ENCODE results near the gene SLC19A1. TPM values are rescaled to one million over a fixed set of nuclear protein-coding genes. Genes with fewer than 3 reads are reported as not detected.

The SLC19A1 gene
- total and polyA plus RNA-seq, 2 donors (not counting 1 experiment from before 2014, with no cell fraction given) = 1.7 to 2.1 TPM

- no peaks in the 10 kb centered on the region for H3K79me2 ChIP-seq (ENCODE audit: control insufficient read depth, insufficient read depth, low read length)
- no peak overlapping the region for H2AFZ ChIP-seq (ENCODE audit: low read length)
Observed at GRCh38 chr21:45454926-45455673, 87.1 kb downstream of the SLC19A1 start.

DNA sequence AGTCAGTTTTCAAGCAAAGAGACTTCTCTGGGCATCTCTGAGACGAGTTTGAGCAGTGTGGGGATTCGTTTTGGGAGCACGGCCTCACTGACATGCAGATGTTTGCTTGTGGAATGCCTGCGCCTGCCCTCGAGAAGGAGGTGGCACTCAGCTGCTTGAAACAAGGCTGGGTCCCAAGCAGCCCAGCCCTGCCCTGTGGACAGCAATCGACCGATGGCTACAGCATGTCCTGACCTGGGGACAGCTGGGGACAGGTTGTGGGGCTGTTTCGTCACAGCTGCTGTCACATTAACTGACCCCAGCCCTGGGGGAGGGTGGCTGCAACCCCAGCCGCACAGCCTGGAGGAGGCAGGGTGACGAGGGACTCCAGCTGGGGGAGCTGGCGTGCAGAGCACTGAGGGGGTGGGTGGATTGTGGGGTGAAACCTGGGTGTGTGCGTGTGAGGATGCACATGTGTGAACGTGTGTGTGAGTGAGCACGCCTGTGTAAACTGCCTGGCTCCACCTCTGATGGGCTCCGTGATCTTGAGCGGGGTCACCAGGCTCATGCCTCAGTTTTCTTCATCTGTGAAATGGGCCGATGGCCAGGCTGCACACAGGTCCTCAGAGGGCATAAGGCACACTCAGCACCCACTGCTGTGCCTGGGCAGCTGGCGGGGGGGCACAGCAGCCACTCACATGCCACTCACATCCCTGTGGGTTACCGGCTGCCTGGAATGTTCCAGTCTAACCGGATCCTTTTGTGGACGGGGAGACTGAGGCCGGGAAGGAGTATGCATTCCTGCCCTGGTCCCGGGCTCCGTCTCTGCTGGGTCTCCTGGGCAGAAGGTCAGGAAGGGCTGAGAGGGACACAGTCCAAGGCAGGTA, 87.9 kb downstream of the SLC19A1 start:
- Histone ChIP-seq H3K4me3 (replicated peaks in 1 of 4; ENCODE audit: control extremely low read depth in 1 of 4, insufficient read depth in 1 of 4, low read depth in 3 of 4, low read length in 4 of 4) (peak overlapping the region in 1 of 4 experiments; percentile 52), H3K9me3 (ENCODE audit: control insufficient read depth, insufficient read depth, low read depth, low read length) (no peaks in the 10 kb centered on the region), H3K27me3 (ENCODE audit: control insufficient read depth, insufficient read depth, low read length) (no peaks in the 10 kb centered on the region), H4K20me1 (ENCODE audit: control insufficient read depth, extremely low read depth, insufficient read depth, low read length) (no peaks in the 10 kb centered on the region), H3K4me2 (ENCODE audit: extremely low read depth, insufficient read depth, low read length) (peak overlapping the region; percentile 92), H3K79me2 (ENCODE audit: control insufficient read depth, insufficient read depth, low read length) (no peaks in the 10 kb centered on the region), H3K9ac (ENCODE audit: insufficient read depth, low read length) (peak overlapping the region; percentile 31), H2AFZ (ENCODE audit: low read length) (no peak overlapping the region), H3K36me3 (ENCODE audit: control insufficient read depth, insufficient read depth, low read length) (no peaks in the 10 kb centered on the region), H3K4me1 (ENCODE audit: control insufficient read depth, extremely low read depth, insufficient read depth, low read length) (peaks cover 27% of the 10 kb centered on the region), H3K27ac (ENCODE audit: insufficient read depth, low read length) (peak overlapping the region; percentile 47)
- TF ChIP-seq, protein P1, sequence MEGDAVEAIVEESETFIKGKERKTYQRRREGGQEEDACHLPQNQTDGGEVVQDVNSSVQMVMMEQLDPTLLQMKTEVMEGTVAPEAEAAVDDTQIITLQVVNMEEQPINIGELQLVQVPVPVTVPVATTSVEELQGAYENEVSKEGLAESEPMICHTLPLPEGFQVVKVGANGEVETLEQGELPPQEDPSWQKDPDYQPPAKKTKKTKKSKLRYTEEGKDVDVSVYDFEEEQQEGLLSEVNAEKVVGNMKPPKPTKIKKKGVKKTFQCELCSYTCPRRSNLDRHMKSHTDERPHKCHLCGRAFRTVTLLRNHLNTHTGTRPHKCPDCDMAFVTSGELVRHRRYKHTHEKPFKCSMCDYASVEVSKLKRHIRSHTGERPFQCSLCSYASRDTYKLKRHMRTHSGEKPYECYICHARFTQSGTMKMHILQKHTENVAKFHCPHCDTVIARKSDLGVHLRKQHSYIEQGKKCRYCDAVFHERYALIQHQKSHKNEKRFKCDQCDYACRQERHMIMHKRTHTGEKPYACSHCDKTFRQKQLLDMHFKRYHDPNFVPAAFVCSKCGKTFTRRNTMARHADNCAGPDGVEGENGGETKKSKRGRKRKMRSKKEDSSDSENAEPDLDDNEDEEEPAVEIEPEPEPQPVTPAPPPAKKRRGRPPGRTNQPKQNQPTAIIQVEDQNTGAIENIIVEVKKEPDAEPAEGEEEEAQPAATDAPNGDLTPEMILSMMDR (conservative IDR thresholded peaks at IDR 0.05 in 1 of 2, IDR thresholded peaks at IDR 0.05 in 1 of 2; ENCODE audit: low read depth in 1 of 2, low read length in 2 of 2) = no peak
- no peak for TF ChIP-seq EZH2 (IDR thresholded peaks at IDR 0.05; ENCODE audit: low read length, missing control alignments)
- DNase-seq (ENCODE audit: low read depth in 2 of 2) = peak in 1 of 2 donors; percentile 46

More at GRCh38 chr21:45454926-45455673, 87.1 kb downstream of the SLC19A1 start:
- H3K9ac ChIP-seq (ENCODE audit: insufficient read depth, low read length) = peak overlapping the region; percentile 55
- peak overlapping the region; percentile 44 for H3K27ac ChIP-seq (ENCODE audit: insufficient read depth, low read length)
- no peaks in the 10 kb centered on the region for H3K27me3 ChIP-seq (ENCODE audit: control insufficient read depth, insufficient read depth, low read length)
- H4K20me1 ChIP-seq (ENCODE audit: control insufficient read depth, extremely low read depth, insufficient read depth, low read length) = no peaks in the 10 kb centered on the region
- peak; percentile 55 to 61 for DNase-seq (ENCODE audit: low read depth in 2 of 2)
- H3K4me3 ChIP-seq (replicated peaks in 1 of 4; ENCODE audit: control extremely low read depth in 1 of 4, insufficient read depth in 1 of 4, low read depth in 3 of 4, low read length in 4 of 4) = peak overlapping the region; percentile 27 to 52 (median 34)
- H3K9me3 ChIP-seq (ENCODE audit: control insufficient read depth, insufficient read depth, low read depth, low read length) = no peaks in the 10 kb centered on the region
- H3K4me1 ChIP-seq (ENCODE audit: control insufficient read depth, extremely low read depth, insufficient read depth, low read length) = peaks cover 27% of the 10 kb centered on the region
- H3K36me3 ChIP-seq (ENCODE audit: control insufficient read depth, insufficient read depth, low read length) = no peaks in the 10 kb centered on the region
- no peak for TF ChIP-seq EZH2 (IDR thresholded peaks at IDR 0.05; ENCODE audit: low read length, missing control alignments)
- TF ChIP-seq, protein P1 (conservative IDR thresholded peaks at IDR 0.05 in 1 of 2, IDR thresholded peaks at IDR 0.05 in 1 of 2; ENCODE audit: low read depth in 1 of 2, low read length in 2 of 2) = no peak
- peak overlapping the region; percentile 92 for H3K4me2 ChIP-seq (ENCODE audit: extremely low read depth, insufficient read depth, low read length)

DNA sequence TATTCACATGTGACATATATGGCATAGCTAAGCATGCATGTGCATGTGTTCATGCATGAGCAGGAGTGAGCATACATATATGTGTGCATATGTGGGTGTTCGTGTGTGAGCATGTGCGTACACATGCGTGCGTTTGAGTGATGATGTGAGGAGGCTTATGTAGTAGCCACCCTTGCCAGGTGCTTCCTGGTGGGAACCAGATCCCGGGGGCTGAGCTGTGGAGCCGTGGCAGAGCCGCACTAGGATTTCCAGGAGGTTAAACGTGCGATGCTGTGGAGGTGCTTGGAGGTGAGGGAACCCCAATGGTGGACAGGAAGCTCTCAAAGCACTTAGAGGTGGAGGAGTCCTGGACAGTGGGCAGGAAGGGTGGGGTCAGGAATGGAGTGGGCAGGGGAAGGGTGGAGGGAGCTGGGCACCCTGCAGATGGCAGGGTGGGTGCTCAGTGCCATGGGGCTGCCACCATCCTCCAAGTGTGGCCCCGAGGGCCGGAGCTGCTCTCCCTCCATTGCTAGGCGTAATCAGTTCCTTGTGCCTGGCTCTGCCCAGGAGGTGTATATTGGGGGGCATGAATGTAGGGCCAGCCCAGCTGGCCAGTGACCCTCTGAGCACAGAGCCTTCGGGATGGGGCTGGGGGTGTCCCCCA, 88.8 kb downstream of the SLC19A1 start:
- TF ChIP-seq, protein P1 (conservative IDR thresholded peaks at IDR 0.05 in 1 of 2, IDR thresholded peaks at IDR 0.05 in 1 of 2; ENCODE audit: low read depth in 1 of 2, low read length in 2 of 2) = no peak
- TF ChIP-seq EZH2 (IDR thresholded peaks at IDR 0.05; ENCODE audit: low read length, missing control alignments) = no peak
- Histone ChIP-seq H3K4me2 (ENCODE audit: extremely low read depth, insufficient read depth, low read length) (peak overlapping the region; percentile 32), H3K36me3 (ENCODE audit: control insufficient read depth, insufficient read depth, low read length) (no peaks in the 10 kb centered on the region), H3K9me3 (ENCODE audit: control insufficient read depth, insufficient read depth, low read depth, low read length) (no peaks in the 10 kb centered on the region), H3K9ac (ENCODE audit: insufficient read depth, low read length) (peak overlapping the region; percentile 23), H4K20me1 (ENCODE audit: control insufficient read depth, extremely low read depth, insufficient read depth, low read length) (no peaks in the 10 kb centered on the region), H3K79me2 (ENCODE audit: control insufficient read depth, insufficient read depth, low read length) (no peaks in the 10 kb centered on the region), H3K27me3 (ENCODE audit: control insufficient read depth, insufficient read depth, low read length) (no peaks in the 10 kb centered on the region), H3K4me3 (replicated peaks in 1 of 4; ENCODE audit: control extremely low read depth in 1 of 4, insufficient read depth in 1 of 4, low read depth in 3 of 4, low read length in 4 of 4) (no peak overlapping the region), H3K27ac (ENCODE audit: insufficient read depth, low read length) (peak overlapping the region; percentile 47), H3K4me1 (ENCODE audit: control insufficient read depth, extremely low read depth, insufficient read depth, low read length) (peaks cover 27% of the 10 kb centered on the region), H2AFZ (ENCODE audit: low read length) (no peak overlapping the region)
- DNase-seq (ENCODE audit: low read depth in 2 of 2) = no peak
